CD14-positive monocyte (primary cell): ENCODE data around the gene ARL17B. TPM values are rescaled to one million over a fixed set of nuclear protein-coding genes. Genes with fewer than 3 reads are reported as not detected.
A peak's percentile ranks its signal among the peaks of the same experiment; 100 is the strongest.
"Not testable (repeated sequence)": the region's sequence is repeated elsewhere in the genome, so short reads cannot be mapped to it uniquely, and the experiment has no call there.

ENCODE experiments used
- DNase-seq, 3 donors: peaks; one replicate each; pipeline ENCODE4 v3.0.0-alpha.2; 2011 to 2022
- H2AFZ ChIP-seq: 2 replicates; pipeline ENCODE4 v1.6.0; 2012; ENCODE audit warnings: mild to moderate bottlenecking, low read depth, low read length, inconsistent platforms; ENCODE audit not compliant: insufficient read depth, poor library complexity, severe bottlenecking
- H3K27ac ChIP-seq, 2 donors: 1 replicate in 1 of 2; 2 replicates in 1 of 2; pipeline ENCODE4 v1.5.1; 2012 to 2013; ENCODE audit warnings: low read length in 2 of 2, control low read depth in 1 of 2, inconsistent platforms in 1 of 2, low read depth in 1 of 2, mild to moderate bottlenecking in 1 of 2
- H3K27me3 ChIP-seq, 2 donors: one replicate each; pipeline versions ENCODE4 v1.6.0 to v1.6.1; 2011 to 2013; ENCODE audit warnings: low read length in 2 of 2; ENCODE audit not compliant: control insufficient read depth in 2 of 2, insufficient read depth in 2 of 2
- H3K36me3 ChIP-seq, 2 donors: replicated peaks in 1 of 2; 1 replicate in 1 of 2; 2 replicates in 1 of 2; pipeline versions ENCODE4 v1.5.1 to v1.6.1; 2012 to 2013; ENCODE audit warnings: low read length in 2 of 2, control low read depth in 1 of 2, inconsistent platforms in 1 of 2, mild to moderate bottlenecking in 1 of 2; ENCODE audit not compliant: insufficient read depth in 2 of 2, control insufficient read depth in 1 of 2
- H3K4me1 ChIP-seq, 2 donors: 1 replicate in 1 of 2; 2 replicates in 1 of 2; pipeline versions ENCODE4 v1.5.1 to v1.6.1; 2012 to 2013; ENCODE audit warnings: low read length in 2 of 2, control low read depth in 1 of 2, inconsistent platforms in 1 of 2, mild to moderate bottlenecking in 1 of 2, moderate library complexity in 1 of 2; ENCODE audit not compliant: insufficient read depth in 2 of 2, control insufficient read depth in 1 of 2
- H3K4me2 ChIP-seq: replicated peaks from 2 replicates; pipeline ENCODE3; 2012; ENCODE audit warnings: low read length, moderate library complexity, mild to moderate bottlenecking; ENCODE audit not compliant: poor library complexity, severe bottlenecking; ENCODE audit errors: extremely low read depth
- H3K4me3 ChIP-seq, 3 experiments: fragments of 200-600 bp in 1 of 3; sonication (generic) in 1 of 3; replicated peaks in 1 of 3; 1 replicate in 2 of 3; 2 replicates in 1 of 3; pipeline ENCODE4 v1.5.1; 2011 to 2013; ENCODE audit warnings: low read length in 3 of 3, mild to moderate bottlenecking in 3 of 3, control low read depth in 2 of 3, low read depth in 2 of 3, inconsistent platforms in 1 of 3, moderate library complexity in 1 of 3
- H3K79me2 ChIP-seq: 2 replicates; pipeline ENCODE4 v1.6.0; 2012; ENCODE audit warnings: mild to moderate bottlenecking, control low read depth, inconsistent platforms, low read length, moderate library complexity; ENCODE audit not compliant: insufficient read depth
- H3K9ac ChIP-seq: 2 replicates; pipeline ENCODE4 v1.6.0; 2017; ENCODE audit warnings: low read length, mild to moderate bottlenecking; ENCODE audit not compliant: insufficient read depth, poor library complexity, severe bottlenecking
- H3K9me3 ChIP-seq, 2 donors: replicated peaks in 1 of 2; 1 replicate in 1 of 2; 2 replicates in 1 of 2; pipeline versions ENCODE4 v1.5.1 to v1.6.1; 2012 to 2013; ENCODE audit warnings: low read length in 2 of 2, control low read depth in 1 of 2; ENCODE audit not compliant: control insufficient read depth in 1 of 2, insufficient read depth in 1 of 2
- H4K20me1 ChIP-seq: 2 replicates; pipeline ENCODE4 v1.6.0; 2012; ENCODE audit warnings: mild to moderate bottlenecking, low read length, control low read depth, moderate library complexity; ENCODE audit not compliant: insufficient read depth
- H3K27ac Mint-ChIP-seq, 7 donors: one replicate each; pipeline ENCODE4 v1.8.0; 2020; ENCODE audit warnings: mild to moderate bottlenecking in 7 of 7, mixed read lengths in 7 of 7, moderate library complexity in 6 of 7, inconsistent platforms in 2 of 7
- H3K27me3 Mint-ChIP-seq, 3 donors: one replicate each; pipeline ENCODE4 v1.8.0; 2021 to 2022; ENCODE audit warnings: low read depth in 3 of 3, mild to moderate bottlenecking in 3 of 3, mixed read lengths in 3 of 3, moderate library complexity in 3 of 3, inconsistent platforms in 1 of 3
- H3K36me3 Mint-ChIP-seq, 2 donors: one replicate each; pipeline ENCODE4 v1.8.0; 2020; ENCODE audit warnings: mixed read lengths in 2 of 2, inconsistent platforms in 1 of 2, mild to moderate bottlenecking in 1 of 2
- H3K4me1 Mint-ChIP-seq: one replicate; pipeline ENCODE4 v1.8.0; 2020; ENCODE audit warnings: mild to moderate bottlenecking, mixed read lengths
- H3K4me3 Mint-ChIP-seq, 2 donors: one replicate each; pipeline ENCODE4 v1.8.0; 2020; ENCODE audit warnings: mild to moderate bottlenecking in 2 of 2, mixed read lengths in 2 of 2, moderate library complexity in 1 of 2
- H3K9me3 Mint-ChIP-seq, 7 donors: one replicate each; pipeline ENCODE4 v1.8.0; 2020 to 2022; ENCODE audit warnings: mixed read lengths in 7 of 7, mild to moderate bottlenecking in 6 of 7, moderate library complexity in 6 of 7, inconsistent platforms in 2 of 7
- WGBS: methylation state at CpG from one replicate; pipeline ENCODE4 v1.1.5; 2013; ENCODE audit warnings: missing lambda C conversion rate; ENCODE audit not compliant: insufficient coverage; 5-methylcytosine and 5-hydroxymethylcytosine counted together
- intact Hi-C, 2 donors: fragments of 100-400 bp; cut with micrococcal nuclease; formaldehyde crosslinking; loops; one replicate each; pipeline versions ENCODE4 v1.15.0 to v1.15.1; 2023
- polyA plus RNA-seq, 3 donors: library from polyadenylated mRNA; depleted of rRNA in 1 of 3; unstranded in 2 of 3; stranded (reverse) in 1 of 3; fragments of 300-500 nt in 2 of 3; fragments of >200 nt in 1 of 3; fragmentation: Illumina TruSeq in 2 of 3; gene quantifications; 1 replicate in 2 of 3; 2 replicates in 1 of 3; pipeline ENCODE4 v1.2.3, GENCODE V29; 2012 to 2021
- TF ChIP-seq, protein P1 (sequence below): fragments of 200-600 bp; IDR thresholded peaks from one replicate; pipeline ENCODE4 v1.8.0; 2022; ENCODE audit warnings: antibody characterized with exemption, mild to moderate bottlenecking

The ARL17B gene
- polyA plus RNA-seq, 3 donors = 12.0 to 14.3 (median 13.6) TPM

DNA sequence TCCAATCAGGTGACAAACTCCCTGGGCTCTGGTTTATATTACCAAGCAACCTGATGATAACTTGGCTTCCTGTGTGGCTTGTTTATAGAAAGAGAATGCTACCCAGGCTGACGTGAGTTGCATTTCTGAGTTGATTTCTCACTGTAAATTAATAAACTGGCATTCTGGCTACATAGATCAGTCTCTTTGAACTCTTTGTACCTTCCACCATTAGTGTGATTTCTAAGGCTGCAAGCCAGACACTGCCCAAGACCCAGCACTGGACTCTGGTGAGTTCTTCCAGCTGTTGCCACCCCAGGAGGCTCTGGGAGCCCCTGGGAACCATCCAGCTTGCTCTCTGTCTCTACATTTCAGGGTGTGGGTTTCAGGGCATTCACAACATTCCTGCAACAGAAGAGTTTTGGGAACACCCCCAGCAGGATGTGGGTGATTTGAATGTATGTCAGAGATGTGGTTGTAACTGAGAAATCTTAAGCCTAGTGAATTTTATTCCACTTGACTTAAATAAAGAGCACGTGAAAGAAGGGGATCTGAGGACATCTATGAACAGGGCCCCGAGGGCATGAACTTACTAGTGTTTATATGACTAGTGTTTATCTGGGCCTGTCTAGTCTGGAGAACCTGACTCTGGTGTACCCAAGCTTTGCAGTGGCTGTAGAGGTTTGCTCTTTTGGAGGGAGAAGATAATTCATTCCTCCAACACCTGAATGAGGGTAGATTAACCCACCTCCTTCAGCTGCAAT is 96.9 kb downstream of the ARL17B start:
- H3K9me3 Mint-ChIP-seq = peaks cover 0 to 6% (median 2%) of the 10 kb centered on the region in 7 donors
- peaks cover 41% of the 10 kb centered on the region for H3K4me1 Mint-ChIP-seq
- Histone ChIP-seq H3K9ac (no peak overlapping the region), H3K36me3 (no peaks in the 10 kb centered on the region), H2AFZ (no peak overlapping the region), H3K79me2 (no peaks in the 10 kb centered on the region), H4K20me1 (no peaks in the 10 kb centered on the region), H3K4me2 (no peak overlapping the region), H3K4me1 (peaks cover 14 to 34% of the 10 kb centered on the region in 2 donors), H3K27me3 (no peaks in the 10 kb centered on the region), H3K4me3 (no peak overlapping the region), H3K27ac (no peak overlapping the region), H3K9me3 (no peaks in the 10 kb centered on the region)
- intact Hi-C loops = loop anchor here in 1 of 2 donors (10.0 kb wide), 1 partner anchor 370 kb away; the partner anchor contains the start of gene MAPT
- TF ChIP-seq, protein P1, sequence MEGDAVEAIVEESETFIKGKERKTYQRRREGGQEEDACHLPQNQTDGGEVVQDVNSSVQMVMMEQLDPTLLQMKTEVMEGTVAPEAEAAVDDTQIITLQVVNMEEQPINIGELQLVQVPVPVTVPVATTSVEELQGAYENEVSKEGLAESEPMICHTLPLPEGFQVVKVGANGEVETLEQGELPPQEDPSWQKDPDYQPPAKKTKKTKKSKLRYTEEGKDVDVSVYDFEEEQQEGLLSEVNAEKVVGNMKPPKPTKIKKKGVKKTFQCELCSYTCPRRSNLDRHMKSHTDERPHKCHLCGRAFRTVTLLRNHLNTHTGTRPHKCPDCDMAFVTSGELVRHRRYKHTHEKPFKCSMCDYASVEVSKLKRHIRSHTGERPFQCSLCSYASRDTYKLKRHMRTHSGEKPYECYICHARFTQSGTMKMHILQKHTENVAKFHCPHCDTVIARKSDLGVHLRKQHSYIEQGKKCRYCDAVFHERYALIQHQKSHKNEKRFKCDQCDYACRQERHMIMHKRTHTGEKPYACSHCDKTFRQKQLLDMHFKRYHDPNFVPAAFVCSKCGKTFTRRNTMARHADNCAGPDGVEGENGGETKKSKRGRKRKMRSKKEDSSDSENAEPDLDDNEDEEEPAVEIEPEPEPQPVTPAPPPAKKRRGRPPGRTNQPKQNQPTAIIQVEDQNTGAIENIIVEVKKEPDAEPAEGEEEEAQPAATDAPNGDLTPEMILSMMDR = no peak
- H3K27ac Mint-ChIP-seq = peak overlapping the region in 2 of 7 donors; percentile 11 to 63
- no peak overlapping the region for H3K4me3 Mint-ChIP-seq
- peaks cover 27 to 49% (median 44%) of the 10 kb centered on the region in 3 donors for H3K27me3 Mint-ChIP-seq
- WGBS = 0% methylated on average over 1 of the region's 3 CpGs
- H3K36me3 Mint-ChIP-seq = peaks cover 0 to 3% of the 10 kb centered on the region in 2 donors
- no peak for DNase-seq

DNA sequence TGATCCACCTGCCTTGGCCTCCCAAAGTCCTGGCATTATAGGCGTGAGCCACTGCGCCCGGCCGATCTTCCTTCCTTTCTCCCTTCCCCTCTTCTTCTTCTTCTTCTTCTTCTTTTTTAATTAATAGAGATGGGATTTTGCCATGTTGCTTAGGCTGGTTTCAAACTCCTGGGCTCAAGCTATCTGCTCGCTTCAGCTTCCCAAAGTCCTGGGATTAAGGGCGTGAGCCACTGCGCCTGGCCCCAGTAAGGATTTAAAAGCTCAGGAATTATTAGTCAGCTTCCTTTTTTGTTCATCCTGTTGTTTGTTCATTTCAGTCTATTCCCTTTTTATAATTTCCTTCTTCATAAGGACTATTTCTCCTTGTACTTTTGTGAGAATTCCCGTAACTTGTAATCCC is 99.3 kb downstream of the ARL17B start:
- no peaks in the 10 kb centered on the region for H3K9me3 ChIP-seq
- no peaks in the 10 kb centered on the region for H3K27me3 ChIP-seq
- Mint-ChIP-seq H3K36me3 (peaks cover 0 to 3% of the 10 kb centered on the region in 2 donors), H3K27ac (no peak overlapping the region), H3K27me3 (peaks cover 15 to 37% (median 33%) of the 10 kb centered on the region in 3 donors), H3K4me1 (peaks cover 29% of the 10 kb centered on the region), H3K4me3 (peak overlapping the region in 1 of 2 donors; percentile 61), H3K9me3 (peaks cover 0 to 6% (median 2%) of the 10 kb centered on the region in 7 donors)
- H3K36me3 ChIP-seq = no peaks in the 10 kb centered on the region
- H3K4me2 ChIP-seq = no peak overlapping the region
- no peak for DNase-seq
- intact Hi-C loops = loop anchor here in 1 of 2 donors (10.0 kb wide), 1 partner anchor 367 kb away; the partner anchor contains the start of gene MAPT
- H3K27ac ChIP-seq = no peak overlapping the region
- H3K4me3 ChIP-seq = no peak overlapping the region
- no peak overlapping the region for H3K9ac ChIP-seq
- no peaks in the 10 kb centered on the region for H3K79me2 ChIP-seq
- no peak overlapping the region for H2AFZ ChIP-seq
- H4K20me1 ChIP-seq = no peaks in the 10 kb centered on the region
- peaks cover 7 to 25% of the 10 kb centered on the region in 2 donors for H3K4me1 ChIP-seq
- TF ChIP-seq, protein P1 = no peak
- 100% methylated on average over 2 of the region's 8 CpGs for WGBS

DNA sequence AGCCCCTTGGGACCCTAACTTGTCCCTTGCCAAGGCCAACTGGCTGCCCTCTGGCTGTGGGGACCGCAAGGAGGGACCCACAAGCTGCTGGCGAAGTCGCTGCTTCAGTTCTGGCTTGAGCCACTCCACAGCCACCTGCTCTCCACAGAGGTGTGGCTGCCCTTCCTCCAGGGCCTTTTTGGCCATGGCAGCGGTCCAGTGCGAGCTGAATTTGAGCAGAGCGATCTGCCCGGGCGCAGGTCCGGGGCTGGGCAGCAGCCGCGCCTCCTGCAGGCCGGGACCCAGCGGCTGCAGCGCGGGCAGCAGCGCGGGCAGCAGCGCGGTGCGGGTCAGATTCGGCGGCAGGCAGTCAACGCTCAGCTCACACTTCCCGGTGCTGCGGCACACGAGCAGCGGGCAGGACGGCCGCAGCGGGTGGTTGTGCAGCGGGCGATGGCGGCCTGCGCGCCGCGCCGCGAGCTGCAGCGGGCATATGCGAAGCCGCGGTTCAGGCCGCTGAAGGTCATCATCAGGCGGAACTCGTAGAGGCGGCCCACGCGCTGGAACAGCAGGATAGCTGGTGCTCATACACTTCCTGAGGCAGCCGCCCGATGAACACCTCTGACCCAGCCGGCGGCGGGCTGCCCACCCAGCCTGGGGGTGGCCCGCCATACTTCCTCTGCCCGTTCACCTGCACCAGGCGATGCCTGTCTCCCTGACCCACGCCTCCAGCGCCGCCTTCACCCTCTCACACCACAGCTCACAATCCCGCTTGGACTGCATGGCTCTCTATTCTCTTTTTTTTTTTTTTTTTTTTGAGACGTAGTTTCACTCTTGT is 101.5 kb downstream of the ARL17B start:
- peaks cover 12% of the 10 kb centered on the region for H3K4me1 Mint-ChIP-seq
- peak overlapping the region; percentile 89 to 92 for H3K4me3 Mint-ChIP-seq
- not testable (repeated sequence) for H4K20me1 ChIP-seq, H3K79me2 ChIP-seq, H3K4me1 ChIP-seq, H3K36me3 ChIP-seq, H3K9me3 ChIP-seq, H3K36me3 Mint-ChIP-seq, H3K9me3 Mint-ChIP-seq, H3K27me3 ChIP-seq, H3K27ac ChIP-seq
- Histone ChIP-seq H2AFZ (peak overlapping the region; percentile 72), H3K4me3 (peak overlapping the region; percentile 3 to 63 (median 20)), H3K9ac (peak overlapping the region; percentile 8), H3K4me2 (peak overlapping the region; percentile 50)
- intact Hi-C loops = loop anchor here in 1 of 2 donors (10.0 kb wide), 1 partner anchor 365 kb away; the partner anchor contains the start of gene MAPT
- H3K27ac Mint-ChIP-seq = peak overlapping the region in 1 of 7 donors; percentile 11
- peaks cover 12 to 24% (median 18%) of the 10 kb centered on the region in 3 donors for H3K27me3 Mint-ChIP-seq
- under 1% methylated on average over 23 of the region's 62 CpGs for WGBS
- peak in 2 of 3 donors; percentile 8 to 28 for DNase-seq
